ENCODE measurements around the gene GLIS2. TPM values are rescaled to one million over a fixed set of nuclear protein-coding genes. Genes with fewer than 3 reads are reported as not detected.

The GLIS2 gene
- total RNA-seq, 1 donor from 2014 or later = 6.9 TPM

GRCh38 chr16:4360538-4361021 is 44.7 kb downstream of the GLIS2 start:
- Histone ChIP-seq H3K9me3 (no peaks in the 10 kb centered on the region), H3K4me3 (no peak overlapping the region), H3K27ac (no peak overlapping the region), H3K4me1 (peaks cover 5% of the 10 kb centered on the region), H3K36me3 (peaks cover 0 to 13% of the 10 kb centered on the region in 2 donors), H3K27me3 (no peaks in the 10 kb centered on the region)
- intact Hi-C loops (cut with DNase I) = no loop called here
- TF ChIP-seq POLR2A (IDR thresholded peaks at IDR 0.05) = no peak
- TF ChIP-seq CTCF (IDR thresholded peaks at IDR 0.05) = no peak
- no peak for TF ChIP-seq POLR2AphosphoS5 (IDR thresholded peaks at IDR 0.05; ENCODE audit: insufficient read depth in 1 of 2, low read depth in 1 of 2)
- no peak for DNase-seq (ENCODE audit: extremely low spot score in 2 of 2)

DNA sequence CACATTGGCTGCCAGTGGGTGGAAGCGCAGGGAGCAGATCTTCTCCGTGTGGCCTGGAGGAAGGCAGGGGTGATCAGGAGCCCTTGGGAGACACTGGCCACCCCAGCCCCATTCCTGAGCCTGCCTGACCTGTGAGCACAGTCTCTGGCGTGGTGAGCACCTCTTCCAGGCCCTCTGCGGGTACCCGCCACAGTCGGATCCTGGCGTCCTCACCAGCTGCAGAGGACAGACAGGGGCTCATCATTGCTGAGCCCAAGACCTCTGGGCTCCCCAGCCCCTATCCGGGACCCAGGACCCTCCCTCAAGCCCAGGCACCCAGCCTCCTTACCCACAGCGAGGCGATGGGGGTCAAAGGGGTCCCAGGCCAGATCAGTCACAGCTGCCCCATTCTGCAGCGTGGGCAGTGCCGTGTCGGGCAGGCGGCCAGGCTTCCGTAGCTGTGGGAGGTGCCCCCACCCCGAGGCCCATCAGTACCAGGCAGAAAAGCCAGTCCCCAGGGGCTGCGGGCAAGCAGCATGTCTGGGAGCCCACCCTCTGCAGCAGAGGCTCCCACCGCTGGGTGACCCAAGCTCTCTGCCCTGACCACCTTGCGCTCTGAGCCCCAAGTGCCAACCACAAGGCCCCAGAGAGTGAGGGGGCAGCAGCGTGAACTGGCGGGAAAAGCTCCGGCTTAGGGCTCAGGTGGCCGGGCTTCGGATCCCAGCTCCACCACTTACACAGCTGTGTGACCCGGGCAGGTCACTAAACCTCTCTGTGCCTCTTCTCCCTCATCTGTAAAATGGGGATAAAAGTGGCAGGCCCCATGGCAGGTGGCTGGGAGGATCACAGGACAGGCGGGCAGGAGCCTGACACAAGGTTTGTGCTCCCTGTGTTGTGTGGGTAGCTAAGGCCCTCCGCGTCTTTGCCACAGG is 45.4 kb downstream of the GLIS2 start:
- Histone ChIP-seq H3K4me3 (no peak overlapping the region), H3K27ac (no peak overlapping the region), H3K27me3 (no peaks in the 10 kb centered on the region), H3K4me1 (peaks cover 5% of the 10 kb centered on the region), H3K9me3 (no peaks in the 10 kb centered on the region), H3K36me3 (peaks cover 0 to 13% of the 10 kb centered on the region in 2 donors)
- no peak for TF ChIP-seq POLR2A (IDR thresholded peaks at IDR 0.05)
- TF ChIP-seq POLR2AphosphoS5 (IDR thresholded peaks at IDR 0.05; ENCODE audit: insufficient read depth in 1 of 2, low read depth in 1 of 2) = no peak
- TF ChIP-seq CTCF (IDR thresholded peaks at IDR 0.05) = no peak
- DNase-seq (ENCODE audit: extremely low spot score in 2 of 2) = no peak
- intact Hi-C loops (cut with DNase I) = no loop called here

DNA sequence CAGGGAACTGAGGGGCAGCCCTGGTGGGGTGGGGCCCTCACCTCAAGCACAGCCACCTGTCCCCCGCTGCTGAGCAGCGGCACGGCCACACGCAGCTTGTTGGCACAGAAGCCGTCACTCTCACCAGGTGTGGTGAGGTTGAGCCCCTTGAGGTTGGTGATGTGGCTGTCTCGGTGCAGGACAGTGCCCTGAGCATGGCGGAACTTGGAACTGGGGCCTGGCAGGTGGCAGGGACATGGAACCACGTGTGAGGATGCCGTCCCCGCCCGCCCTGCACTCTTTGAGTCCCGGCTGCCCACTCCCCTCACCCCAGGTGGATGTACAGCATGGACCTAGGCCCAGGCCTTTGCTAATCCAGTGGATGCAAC is 46.1 kb downstream of the GLIS2 start:
- intact Hi-C loops (cut with DNase I) = no loop called here
- peaks cover 0 to 13% of the 10 kb centered on the region in 2 donors for H3K36me3 ChIP-seq
- no peak for TF ChIP-seq POLR2A (IDR thresholded peaks at IDR 0.05)
- TF ChIP-seq CTCF (IDR thresholded peaks at IDR 0.05) = no peak
- no peak for TF ChIP-seq POLR2AphosphoS5 (IDR thresholded peaks at IDR 0.05; ENCODE audit: insufficient read depth in 1 of 2, low read depth in 1 of 2)

GRCh38 chr16:4362476-4363135 is 46.7 kb downstream of the GLIS2 start:
- Histone ChIP-seq H3K36me3 (peaks cover 0 to 13% of the 10 kb centered on the region in 2 donors), H3K27me3 (no peaks in the 10 kb centered on the region)
- intact Hi-C loops (cut with DNase I) = no loop called here

More for the DNA sequence above, 46.1 kb downstream of the GLIS2 start:
- H3K27ac ChIP-seq = no peak overlapping the region
- H3K4me3 ChIP-seq = no peak overlapping the region
- no peaks in the 10 kb centered on the region for H3K27me3 ChIP-seq
- H3K9me3 ChIP-seq = no peaks in the 10 kb centered on the region
- H3K4me1 ChIP-seq = peaks cover 5% of the 10 kb centered on the region
- DNase-seq (ENCODE audit: extremely low spot score in 2 of 2) = no peak

More at GRCh38 chr16:4362476-4363135, 46.7 kb downstream of the GLIS2 start:
- peaks cover 5% of the 10 kb centered on the region for H3K4me1 ChIP-seq
- H3K27ac ChIP-seq = no peak overlapping the region
- H3K9me3 ChIP-seq = no peaks in the 10 kb centered on the region
- no peak overlapping the region for H3K4me3 ChIP-seq
- no peak for TF ChIP-seq POLR2AphosphoS5 (IDR thresholded peaks at IDR 0.05; ENCODE audit: insufficient read depth in 1 of 2, low read depth in 1 of 2)
- no peak for TF ChIP-seq POLR2A (IDR thresholded peaks at IDR 0.05)
- no peak for TF ChIP-seq CTCF (IDR thresholded peaks at IDR 0.05)
- DNase-seq (ENCODE audit: extremely low spot score in 2 of 2) = no peak

Measured in vagina (tissue), 2 donors.